ENCODE measurements around the gene TECPR2. TPM values are rescaled to one million over a fixed set of nuclear protein-coding genes. Genes with fewer than 3 reads are reported as not detected.
A peak's percentile ranks its signal among the peaks of the same experiment; 100 is the strongest.

Gene TECPR2
- total and polyA plus RNA-seq, 2 of the 13 experiments (the other 11 are each of a cell fraction or from before 2014, with no cell fraction given) = 3.5 to 5.7 TPM

DNA sequence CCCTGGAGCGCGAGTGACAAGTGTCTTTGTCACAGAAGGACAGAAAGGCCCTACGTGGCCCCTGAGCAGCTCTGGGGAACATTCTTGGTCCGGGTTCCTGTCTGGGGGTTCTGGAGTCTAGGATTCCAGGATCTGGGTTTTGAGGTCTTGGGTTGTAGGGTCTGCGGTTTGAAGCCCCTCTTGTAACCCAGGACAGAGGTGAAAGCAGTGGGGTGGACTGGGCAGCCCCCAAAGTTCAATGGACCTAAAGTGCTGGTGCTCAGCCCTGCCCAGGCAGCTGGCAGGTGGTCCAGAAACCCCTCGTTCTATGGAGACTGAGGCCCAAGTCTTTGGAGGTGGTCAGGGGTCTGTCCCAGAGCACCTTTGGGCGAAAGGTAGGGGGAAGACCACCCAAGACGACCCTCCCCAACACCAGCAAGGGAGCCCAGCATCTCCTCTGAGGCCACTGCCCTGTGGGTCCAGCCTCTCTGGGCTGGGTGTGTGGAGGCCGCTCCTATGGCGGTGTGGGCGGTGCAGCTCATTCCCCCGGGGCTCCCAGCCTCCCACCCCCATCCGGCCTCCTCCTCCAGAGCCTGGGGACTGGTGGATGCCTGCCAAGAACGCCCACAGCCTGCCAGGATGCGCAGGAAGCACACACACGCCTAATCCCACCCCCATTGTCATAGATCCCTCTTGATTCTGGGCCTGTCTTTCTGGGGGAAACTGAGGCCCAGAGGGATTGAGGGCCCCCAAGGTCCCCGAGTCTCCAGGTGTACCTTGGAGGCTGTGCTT, 177.0 kb downstream of the TECPR2 start (continued):
- TF ChIP-seq ZFP36 (IDR thresholded peaks at IDR 0.05; ENCODE audit: borderline replicate concordance, low read depth, low read length, partially characterized antibody) (no peak), RERE (CRISPR knock-in tag; IDR thresholded peaks at IDR 0.05; ENCODE audit: low read depth) (no peak), CREM (IDR thresholded peaks at IDR 0.05) (no peak), CREM (CRISPR knock-in tag; IDR thresholded peaks at IDR 0.05) (no peak), TFAP4 (IDR thresholded peaks at IDR 0.05; ENCODE audit: borderline replicate concordance, low read depth) (peak; percentile 37; the same call in 1 of the 2 replicates), RARA (CRISPR knock-in tag; IDR thresholded peaks at IDR 0.05) (no peak), SOX13 (IDR thresholded peaks at IDR 0.05) (no peak), SOX13 (CRISPR knock-in tag; conservative IDR thresholded peaks at IDR 0.05 in 1 of 2, IDR thresholded peaks at IDR 0.05 in 1 of 2) (no peak; a peak in 1 of 4 replicates), ZNF441 (CRISPR knock-in tag; IDR thresholded peaks at IDR 0.05; ENCODE audit: borderline replicate concordance) (no peak), ZNF280D (CRISPR knock-in tag; IDR thresholded peaks at IDR 0.05) (no peak), SRY (CRISPR knock-in tag; IDR thresholded peaks at IDR 0.05) (no peak), ZNF790 (CRISPR knock-in tag; IDR thresholded peaks at IDR 0.05; ENCODE audit: borderline replicate concordance) (peak; percentile 60; the same call in 1 of the 2 replicates)
- TF ChIP-seq, protein P1, sequence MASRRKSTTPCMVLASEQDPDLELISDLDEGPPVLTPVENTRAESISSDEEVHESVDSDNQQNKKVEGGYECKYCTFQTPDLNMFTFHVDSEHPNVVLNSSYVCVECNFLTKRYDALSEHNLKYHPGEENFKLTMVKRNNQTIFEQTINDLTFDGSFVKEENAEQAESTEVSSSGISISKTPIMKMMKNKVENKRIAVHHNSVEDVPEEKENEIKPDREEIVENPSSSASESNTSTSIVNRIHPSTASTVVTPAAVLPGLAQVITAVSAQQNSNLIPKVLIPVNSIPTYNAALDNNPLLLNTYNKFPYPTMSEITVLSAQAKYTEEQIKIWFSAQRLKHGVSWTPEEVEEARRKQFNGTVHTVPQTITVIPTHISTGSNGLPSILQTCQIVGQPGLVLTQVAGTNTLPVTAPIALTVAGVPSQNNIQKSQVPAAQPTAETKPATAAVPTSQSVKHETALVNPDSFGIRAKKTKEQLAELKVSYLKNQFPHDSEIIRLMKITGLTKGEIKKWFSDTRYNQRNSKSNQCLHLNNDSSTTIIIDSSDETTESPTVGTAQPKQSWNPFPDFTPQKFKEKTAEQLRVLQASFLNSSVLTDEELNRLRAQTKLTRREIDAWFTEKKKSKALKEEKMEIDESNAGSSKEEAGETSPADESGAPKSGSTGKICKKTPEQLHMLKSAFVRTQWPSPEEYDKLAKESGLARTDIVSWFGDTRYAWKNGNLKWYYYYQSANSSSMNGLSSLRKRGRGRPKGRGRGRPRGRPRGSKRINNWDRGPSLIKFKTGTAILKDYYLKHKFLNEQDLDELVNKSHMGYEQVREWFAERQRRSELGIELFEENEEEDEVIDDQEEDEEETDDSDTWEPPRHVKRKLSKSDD (CRISPR knock-in tag; IDR thresholded peaks at IDR 0.05; ENCODE audit: low read depth) = no peak
- TF ChIP-seq, protein P2, sequence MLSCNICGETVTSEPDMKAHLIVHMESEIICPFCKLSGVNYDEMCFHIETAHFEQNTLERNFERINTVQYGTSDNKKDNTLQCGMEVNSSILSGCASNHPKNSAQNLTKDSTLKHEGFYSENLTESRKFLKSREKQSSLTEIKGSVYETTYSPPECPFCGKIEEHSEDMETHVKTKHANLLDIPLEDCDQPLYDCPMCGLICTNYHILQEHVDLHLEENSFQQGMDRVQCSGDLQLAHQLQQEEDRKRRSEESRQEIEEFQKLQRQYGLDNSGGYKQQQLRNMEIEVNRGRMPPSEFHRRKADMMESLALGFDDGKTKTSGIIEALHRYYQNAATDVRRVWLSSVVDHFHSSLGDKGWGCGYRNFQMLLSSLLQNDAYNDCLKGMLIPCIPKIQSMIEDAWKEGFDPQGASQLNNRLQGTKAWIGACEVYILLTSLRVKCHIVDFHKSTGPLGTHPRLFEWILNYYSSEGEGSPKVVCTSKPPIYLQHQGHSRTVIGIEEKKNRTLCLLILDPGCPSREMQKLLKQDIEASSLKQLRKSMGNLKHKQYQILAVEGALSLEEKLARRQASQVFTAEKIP (CRISPR knock-in tag; IDR thresholded peaks at IDR 0.05; ENCODE audit: borderline replicate concordance) = no peak
